ENCODE measurements around the gene FAAH. TPM values are rescaled to one million over a fixed set of nuclear protein-coding genes. Genes with fewer than 3 reads are reported as not detected.
A peak's percentile ranks its signal among the peaks of the same experiment; 100 is the strongest.

The FAAH gene
- total RNA-seq, 2 donors from 2014 or later, result 2.2 to 2.4 TPM

DNA sequence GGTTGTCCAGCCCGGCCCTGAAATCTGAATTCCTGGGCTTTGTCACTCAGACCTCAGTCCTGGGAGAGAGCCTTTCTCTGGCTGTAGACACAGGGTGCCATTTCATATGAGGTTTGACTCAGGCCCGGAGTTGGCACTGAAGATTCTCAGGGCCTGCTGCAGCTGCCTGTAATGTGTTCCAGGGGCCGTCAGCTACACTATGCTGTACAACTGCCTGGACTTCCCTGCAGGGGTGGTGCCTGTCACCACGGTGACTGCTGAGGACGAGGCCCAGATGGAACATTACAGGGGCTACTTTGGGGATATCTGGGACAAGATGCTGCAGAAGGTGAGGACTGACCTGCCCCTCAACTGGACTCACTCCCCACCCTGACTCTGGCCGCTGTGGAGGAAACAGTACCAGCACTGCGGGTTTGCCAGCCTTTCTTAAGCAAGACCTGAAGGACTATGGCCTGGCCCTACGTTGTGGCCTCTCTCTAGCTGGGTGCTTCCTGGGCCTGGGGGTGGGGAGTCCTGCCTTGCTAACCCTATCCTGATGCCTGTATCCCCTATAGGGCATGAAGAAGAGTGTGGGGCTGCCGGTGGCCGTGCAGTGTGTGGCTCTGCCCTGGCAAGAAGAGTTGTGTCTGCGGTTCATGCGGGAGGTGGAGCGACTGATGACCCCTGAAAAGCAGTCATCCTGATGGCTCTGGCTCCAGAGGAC, 18.9 kb downstream of the FAAH start:
- DNase-seq (ENCODE audit: low spot score), result no peak
- intact Hi-C loops (cut with DNase I), result no loop called here

DNA sequence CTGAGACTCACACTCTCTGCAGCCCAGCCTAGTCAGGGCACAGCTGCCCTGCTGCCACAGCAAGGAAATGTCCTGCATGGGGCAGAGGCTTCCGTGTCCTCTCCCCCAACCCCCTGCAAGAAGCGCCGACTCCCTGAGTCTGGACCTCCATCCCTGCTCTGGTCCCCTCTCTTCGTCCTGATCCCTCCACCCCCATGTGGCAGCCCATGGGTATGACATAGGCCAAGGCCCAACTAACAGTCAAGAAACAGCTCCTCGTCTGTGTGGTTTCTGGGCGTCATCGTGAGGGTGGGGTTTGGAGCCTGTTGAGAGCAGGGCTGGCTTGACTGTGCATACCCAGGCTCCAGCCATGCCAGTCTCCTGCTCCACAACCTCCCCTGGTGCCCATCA, 19.5 kb downstream of the FAAH start:
- DNase-seq (ENCODE audit: low spot score), result no peak
- intact Hi-C loops (cut with DNase I), result no loop called here

DNA sequence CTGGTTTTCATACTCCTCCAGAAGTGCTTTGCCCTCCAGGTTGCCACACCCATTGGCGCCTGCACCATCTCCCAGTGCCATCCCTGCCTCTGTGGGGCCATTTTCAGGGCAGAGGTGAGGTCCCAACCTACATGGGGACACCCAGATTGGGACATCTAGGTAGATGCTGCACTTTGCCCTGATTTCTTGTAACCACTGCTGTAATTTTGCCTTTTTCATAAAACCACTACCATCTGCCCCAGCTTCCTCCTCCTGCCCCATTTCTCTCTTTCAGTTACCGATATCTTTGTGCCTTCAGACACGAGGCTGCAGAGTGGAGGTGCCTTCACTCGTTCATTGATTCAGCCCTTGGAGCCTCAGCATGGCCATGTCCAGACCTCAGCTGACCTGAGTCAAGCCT, 21.4 kb downstream of the FAAH start:
- DNase-seq (ENCODE audit: low spot score), result no peak
- intact Hi-C loops (cut with DNase I), result no loop called here

DNA sequence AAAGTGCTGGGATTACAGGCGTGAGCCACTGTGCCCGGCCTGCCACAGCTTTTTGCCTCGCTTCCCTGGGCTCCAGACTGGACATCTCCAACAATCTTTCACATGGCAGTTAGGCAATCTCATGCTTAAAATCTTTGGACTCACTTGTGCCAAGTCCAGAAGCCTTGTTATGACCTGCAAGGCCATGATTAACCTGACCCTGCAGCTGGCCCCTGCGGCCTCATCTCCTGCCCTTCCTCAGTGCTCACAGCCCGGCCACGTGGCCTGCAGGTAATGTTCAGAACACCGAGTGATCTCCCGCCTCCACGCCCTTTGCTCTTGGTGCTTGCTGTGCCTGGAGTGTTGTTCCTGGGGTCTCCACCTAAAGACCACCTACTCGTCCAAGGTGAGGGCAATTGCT, 24.9 kb downstream of the FAAH start:
- no peak for DNase-seq (ENCODE audit: low spot score)
- intact Hi-C loops (cut with DNase I), result no loop called here

DNA sequence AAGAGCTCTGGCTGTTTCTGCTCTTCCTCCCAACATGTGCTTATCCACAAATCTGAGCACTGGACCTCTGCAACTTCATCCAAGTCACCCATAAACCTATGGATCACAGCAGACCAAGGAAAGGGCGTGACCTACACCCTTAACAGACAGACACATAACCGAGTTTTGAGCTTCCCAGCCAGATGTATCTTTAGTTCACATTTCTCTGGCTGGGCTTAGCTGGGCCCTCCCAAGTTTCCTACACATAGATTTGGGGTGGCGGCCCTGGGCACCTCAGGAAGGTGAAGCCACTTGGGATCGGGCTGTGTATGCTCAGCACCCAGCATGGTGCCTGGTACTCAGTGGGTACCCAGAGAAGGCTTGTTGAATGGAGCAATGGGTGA, 26.4 kb downstream of the FAAH start:
- DNase-seq (ENCODE audit: low spot score), result no peak
- intact Hi-C loops (cut with DNase I), result no loop called here

DNA sequence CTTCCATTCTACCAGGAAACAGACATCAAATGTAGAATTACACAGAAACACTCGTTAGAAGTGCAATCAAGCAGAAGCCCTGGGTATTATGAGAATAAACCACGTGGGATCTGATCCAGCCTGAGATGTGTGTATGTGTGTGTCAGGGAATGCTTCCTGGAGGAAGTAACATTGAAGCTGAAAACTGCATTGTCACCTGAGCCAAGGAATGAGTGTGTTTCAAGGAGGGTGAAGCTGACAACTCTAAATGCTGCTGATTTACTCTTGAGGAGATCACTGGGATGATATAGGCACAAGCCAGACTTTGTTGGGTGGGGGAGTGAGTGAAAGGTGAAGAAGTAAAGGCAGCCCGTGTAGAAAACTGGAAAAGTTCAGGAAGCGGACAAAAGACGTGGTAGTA, 27.6 kb downstream of the FAAH start:
- intact Hi-C loops (cut with DNase I), result no loop called here
- DNase-seq (ENCODE audit: low spot score), result no peak

DNA sequence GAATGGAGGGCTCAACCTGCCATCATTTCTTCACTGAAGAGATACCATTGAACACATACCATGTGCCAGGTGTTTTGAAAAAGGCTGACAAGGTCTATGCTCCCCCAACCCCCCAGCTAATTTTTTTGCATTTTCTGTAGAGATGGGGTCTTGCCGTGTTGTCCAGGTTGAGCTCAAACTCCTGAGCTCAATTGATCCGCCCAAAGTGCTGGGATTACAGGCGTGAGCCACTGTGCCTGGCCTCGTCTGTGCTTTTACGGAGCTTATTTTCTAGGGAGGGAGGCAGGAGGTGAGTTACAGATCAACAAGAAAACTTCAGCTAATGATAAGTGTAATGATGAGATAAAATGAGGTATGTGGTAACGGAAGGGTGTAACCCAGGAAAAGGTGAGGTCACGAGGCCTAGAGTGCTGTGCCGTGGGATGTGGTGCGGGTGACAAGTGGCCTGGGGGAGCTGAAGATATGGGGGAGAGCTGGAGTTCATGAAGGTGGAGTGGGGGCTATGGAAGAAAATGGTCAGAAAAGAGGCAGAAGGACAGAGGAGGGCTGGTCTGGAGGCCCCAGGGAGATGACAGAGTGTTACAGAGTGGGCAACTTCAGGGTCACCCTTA, 28.2 kb downstream of the FAAH start:
- DNase-seq (ENCODE audit: low spot score), result no peak
- intact Hi-C loops (cut with DNase I), result no loop called here

DNA sequence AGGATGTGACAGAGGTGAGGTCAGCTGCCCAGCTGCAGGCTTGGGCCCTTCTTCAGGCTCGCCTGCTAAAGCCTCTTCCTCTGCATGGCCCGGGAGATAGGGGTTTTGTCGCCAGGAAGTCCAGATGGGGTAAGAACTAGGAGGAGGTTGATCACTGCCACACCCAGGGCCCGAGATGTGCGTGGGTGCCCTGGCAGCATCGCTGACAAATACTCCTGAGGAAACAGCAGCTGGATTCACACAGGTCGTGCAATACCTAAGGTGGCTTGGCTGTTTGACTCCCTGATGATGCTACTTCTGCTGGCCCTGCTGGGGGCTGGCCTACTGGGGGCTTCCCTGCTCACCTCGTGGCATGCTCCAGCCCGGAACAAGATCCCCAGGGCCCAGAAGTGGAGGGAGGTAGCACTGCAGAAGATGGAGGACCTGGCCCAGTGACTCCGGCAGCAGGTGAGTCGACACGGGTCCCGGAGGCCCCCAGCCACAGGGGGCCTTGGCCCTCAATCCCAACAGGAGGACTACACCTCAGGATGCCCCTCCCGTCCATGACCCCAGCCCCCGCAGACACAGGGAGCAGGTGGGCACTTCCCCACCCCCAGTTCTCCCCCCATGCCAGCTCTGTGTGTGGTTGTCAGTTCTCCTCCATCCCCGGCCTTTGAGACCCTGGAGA, 29.6 kb downstream of the FAAH start:
- DNase-seq (ENCODE audit: low spot score), result no peak
- intact Hi-C loops (cut with DNase I), result no loop called here

DNA sequence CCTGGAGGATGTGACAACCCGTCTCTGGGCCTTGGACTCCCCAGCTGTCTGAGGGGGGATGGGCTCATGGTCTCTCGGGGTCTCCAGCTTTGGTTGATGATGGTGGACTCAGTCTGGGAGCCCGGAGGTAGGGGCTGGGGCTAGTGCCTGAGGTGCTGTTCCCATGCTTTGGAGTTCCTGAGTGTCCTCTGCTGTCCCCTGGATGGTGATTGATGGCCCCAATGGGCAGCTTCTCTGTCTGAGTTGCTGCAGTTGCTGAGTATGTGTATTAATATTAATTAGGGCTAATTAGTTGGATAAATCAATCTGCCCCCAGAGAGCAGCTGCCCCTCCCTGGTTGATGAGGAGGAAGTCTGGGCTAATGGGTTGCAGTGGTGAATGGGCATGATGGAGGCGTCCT, 30.6 kb downstream of the FAAH start:
- DNase-seq (ENCODE audit: low spot score), result no peak
- intact Hi-C loops (cut with DNase I), result no loop called here

DNA sequence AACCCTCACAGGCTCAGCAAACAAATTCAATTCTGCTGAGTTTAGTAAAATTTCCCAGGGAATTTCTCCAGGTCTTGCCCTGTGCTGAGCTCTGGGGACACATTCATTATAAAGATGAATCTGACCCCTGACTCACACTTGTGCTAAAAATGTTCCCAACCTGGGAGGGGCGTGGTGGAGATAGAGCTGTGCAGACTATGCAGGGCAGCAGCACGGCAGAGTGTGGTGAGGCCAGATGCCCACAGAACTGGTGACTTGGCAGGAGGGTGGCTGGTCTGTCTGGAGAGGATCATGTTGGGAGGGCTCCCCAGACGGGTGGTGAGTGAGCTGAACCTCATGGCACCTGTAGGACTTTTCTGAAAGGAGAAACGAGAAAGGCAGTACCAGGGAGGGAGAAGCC, 31.6 kb downstream of the FAAH start:
- DNase-seq (ENCODE audit: low spot score), result no peak
- intact Hi-C loops (cut with DNase I), result no loop called here

DNA sequence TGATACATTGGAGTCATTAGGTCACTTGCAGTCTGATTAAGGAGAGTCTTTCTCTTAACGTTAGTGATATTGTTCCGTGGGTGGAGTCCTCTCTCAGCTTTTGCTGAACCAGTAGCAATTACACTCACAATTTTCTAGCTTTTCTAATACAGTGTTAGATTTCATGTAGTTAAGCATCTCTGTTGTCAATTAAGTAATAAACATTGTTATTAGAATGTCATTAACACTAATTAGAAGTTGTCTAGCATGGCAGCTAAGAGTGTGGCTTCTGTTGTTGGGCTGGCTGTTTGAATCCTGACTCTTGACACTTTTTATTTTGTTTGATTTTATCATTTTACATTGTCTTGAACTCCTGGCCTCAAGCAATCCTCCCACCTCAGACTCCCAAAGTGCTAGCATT, 33.4 kb downstream of the FAAH start:
- no peak for DNase-seq (ENCODE audit: low spot score)
- intact Hi-C loops (cut with DNase I), result no loop called here

DNA sequence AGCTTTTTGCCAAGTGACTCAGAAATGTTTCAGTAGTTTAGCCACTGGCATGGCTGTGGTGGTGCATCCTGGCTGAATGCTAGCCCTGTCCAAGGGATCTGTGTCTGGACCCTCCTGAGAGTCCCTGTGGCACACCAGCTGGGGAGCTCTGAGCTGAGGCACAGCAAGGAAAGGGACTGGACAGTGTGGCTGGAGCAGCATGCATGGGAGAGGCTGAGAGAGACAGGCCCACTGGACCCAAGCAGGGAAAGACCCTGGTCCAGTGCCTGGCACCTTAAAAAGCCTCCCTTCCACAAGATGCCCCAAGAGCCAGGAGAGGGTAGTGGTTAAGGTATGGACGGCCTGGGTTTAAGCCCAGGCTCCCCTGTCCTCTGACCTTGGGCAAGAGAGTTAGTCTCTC, 35.3 kb downstream of the FAAH start:
- intact Hi-C loops (cut with DNase I), result no loop called here
- no peak for DNase-seq (ENCODE audit: low spot score)

DNA sequence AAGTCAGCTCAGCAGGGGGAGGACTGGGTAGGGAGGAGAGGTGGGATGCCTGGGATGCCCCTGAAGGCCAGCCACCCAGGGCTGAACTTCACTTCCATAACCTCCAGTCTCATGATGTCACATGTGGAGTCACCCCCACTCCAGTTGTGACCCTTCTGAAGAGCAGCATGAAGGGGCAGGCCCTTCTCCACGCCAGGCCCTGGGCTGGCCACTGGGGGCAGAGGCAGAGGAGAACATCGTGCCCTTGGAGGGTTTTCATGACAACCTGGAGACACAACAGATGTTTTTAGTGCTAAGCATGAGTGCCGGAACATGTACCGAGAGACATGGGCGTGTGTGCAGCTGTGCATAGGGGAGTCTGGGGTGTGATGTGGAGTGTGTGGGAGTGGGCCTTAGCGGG, 37.6 kb downstream of the FAAH start:
- no peak for DNase-seq (ENCODE audit: low spot score)
- intact Hi-C loops (cut with DNase I), result no loop called here

DNA sequence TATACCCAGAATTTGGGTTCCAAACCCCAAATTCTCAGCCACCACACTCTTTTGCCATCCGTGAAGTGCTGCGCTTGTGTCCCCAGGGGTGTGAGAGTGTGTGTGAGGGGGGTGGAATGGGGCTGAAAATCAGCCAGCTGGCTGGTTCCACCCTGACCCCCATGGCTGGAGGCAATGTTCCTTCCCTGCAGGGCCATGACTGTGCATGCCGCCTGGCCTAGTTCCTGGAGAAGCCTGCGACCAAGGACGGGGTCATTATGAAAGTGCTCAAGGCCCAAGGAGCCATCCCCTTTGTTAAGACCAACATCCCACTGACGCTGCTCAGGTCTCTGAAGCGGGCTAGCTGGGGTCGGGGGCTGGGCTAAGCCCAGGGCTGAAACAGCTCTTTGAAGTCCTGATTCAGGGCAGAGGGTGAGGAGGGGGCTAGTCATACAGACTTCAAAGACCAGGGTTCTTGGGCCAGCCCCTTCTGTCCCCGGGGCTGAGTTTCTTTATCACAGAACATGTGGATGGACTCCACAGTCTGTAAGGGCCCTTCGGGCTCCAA, 38.7 kb downstream of the FAAH start:
- intact Hi-C loops (cut with DNase I), result no loop called here
- DNase-seq (ENCODE audit: low spot score), result no peak

DNA sequence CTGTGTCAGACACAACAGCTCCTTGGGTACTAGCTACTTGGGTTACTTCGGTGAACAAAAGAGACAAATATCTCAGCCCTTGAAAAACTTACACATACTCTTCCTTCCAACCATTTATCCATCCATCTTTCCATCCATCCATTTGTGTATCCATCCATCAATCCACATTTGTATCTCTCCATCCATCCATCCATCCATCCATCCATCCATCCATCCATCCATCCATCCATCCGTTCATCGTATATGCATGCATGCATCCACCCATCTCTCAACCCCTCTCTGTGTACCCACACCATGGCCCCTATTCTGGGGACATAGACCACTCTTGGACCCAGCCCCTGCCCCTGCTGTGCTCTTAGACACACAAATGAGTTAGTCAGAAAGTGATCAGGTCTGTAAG, 40.2 kb downstream of the FAAH start:
- intact Hi-C loops (cut with DNase I), result no loop called here
- no peak for DNase-seq (ENCODE audit: low spot score)

DNA sequence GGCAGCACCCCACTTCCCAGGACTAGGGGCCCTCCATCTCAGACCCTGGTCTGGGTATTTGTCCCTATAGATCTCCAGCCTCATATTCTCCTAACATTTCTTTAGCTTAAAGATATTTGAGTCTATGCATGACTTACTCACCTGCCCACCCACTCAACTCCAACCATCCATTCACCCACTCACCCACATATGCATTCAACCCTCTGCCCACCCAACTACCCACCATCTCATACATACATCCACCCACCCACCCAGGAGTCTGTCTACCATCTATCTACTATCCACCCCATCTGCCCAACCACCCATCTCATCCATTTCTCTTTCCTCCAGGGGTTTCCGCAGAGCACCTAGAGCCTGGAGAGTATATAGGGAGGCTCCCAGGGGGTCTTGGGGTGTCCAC, 42.7 kb downstream of the FAAH start:
- intact Hi-C loops (cut with DNase I), result no loop called here
- no peak for DNase-seq (ENCODE audit: low spot score)

DNA sequence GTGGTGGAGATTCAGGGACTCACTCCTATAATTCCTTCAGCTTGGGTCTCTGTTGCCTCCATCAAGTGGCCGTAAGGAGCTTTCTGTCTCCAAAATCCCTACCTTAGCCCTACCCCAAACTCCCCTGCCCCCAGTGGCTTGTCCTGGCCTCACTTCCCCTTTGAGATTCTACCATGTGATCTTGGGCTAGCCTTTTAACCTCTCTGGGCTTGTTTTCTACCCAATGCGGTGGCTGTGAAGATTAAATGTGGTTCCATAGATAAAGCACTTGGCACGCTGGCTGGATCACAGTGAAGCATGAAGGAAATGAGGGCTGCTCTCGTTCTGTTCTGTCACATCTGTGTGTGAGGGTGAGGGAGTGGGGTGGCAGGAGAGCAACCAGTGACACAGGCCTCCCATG, 43.6 kb downstream of the FAAH start:
- intact Hi-C loops (cut with DNase I), result no loop called here
- no peak for DNase-seq (ENCODE audit: low spot score)

DNA sequence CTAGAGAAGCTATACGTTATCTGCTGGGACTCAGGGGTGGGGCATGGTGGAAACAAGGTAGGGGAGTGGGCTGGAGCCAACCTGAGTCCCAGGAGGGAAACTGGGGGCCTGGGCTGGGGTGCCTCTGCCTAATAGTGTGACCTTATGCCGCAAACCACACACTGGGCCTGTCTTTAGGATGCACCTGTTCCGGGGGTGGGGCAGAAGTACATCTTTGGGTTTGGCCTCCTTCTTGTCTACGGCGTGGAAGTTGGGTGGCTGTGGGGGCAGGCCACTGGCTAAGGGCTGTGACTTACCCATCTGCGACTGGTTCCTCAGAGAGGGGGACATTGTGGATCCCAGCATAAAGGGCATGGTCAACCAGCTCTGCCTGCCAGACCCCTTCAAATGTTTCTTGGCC, 44.2 kb downstream of the FAAH start:
- DNase-seq (ENCODE audit: low spot score), result no peak
- intact Hi-C loops (cut with DNase I), result no loop called here

DNA sequence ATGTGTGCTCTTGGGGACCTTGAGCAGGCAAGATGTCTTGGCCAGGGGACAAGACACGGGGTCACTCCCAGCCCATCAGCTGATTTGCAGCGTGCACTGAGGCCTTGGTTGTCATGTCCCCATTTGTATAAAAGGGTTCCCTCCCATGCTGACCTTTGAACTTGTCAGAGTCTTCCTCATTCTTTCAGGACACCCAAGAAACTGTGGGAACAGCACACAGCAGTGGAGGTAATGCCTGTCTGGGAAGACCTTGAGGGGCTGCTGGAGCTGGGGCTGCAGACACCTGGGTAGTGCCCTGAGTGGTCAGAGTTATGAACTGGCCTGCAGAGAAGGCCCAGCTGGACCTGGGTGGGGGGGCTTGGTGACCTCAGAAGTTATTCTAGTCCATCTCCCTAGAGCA, 46.4 kb downstream of the FAAH start:
- intact Hi-C loops (cut with DNase I), result no loop called here
- no peak for DNase-seq (ENCODE audit: low spot score)

DNA sequence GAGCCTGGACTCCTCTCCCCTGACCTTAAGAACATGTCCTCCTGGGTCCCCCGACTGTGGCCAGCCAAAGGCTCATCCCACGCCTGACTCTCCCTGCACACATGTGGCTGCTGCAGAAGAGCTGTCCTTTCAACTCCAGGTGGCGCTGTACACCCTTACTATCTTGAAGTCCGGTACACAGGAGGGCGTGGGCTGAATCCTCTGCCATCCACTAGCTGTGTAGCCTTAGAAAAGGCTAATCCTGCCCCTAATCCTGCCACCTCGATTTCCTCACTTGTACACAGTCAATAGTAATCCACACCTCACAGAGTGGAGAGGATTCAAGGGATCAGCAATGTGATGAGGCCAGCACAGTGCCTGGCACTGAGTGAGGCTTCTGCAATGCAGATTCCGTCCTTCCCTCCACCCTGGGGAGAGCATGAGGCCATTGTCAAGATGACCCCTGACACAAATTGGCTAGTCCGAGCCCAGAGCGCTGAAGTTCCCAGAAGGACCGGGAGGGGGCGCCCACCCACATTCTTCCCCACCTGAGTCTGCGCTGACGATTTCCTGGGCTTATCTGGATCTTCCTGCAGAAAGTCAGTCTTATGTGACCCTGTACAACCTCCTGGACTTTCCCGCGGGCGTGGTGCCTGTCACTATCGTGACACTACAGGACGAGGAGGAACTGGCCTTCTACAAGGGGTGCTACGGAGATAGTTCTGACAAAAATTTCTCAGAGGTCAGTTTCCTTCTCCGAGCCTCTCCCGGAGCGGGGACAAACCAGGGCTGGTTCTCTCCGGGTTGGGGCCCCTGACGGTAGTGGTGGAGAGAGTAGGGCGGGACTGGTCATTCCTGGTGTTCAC, 48.4 kb downstream of the FAAH start:
- intact Hi-C loops (cut with DNase I), result no loop called here

More for the DNA sequence above, 48.4 kb downstream of the FAAH start:
- peak; percentile 92 for DNase-seq (ENCODE audit: low spot score)
